ENCODE results near the gene SUPT20H. TPM values are rescaled to one million over a fixed set of nuclear protein-coding genes. Genes with fewer than 3 reads are reported as not detected.
"Not testable (repeated sequence)": the region's sequence is repeated elsewhere in the genome, so short reads cannot be mapped to it uniquely, and the experiment has no call there.

Gene SUPT20H
- total RNA-seq, 4 donors from 2014 or later = 24.7 to 50.9 (median 40.6) TPM

DNA sequence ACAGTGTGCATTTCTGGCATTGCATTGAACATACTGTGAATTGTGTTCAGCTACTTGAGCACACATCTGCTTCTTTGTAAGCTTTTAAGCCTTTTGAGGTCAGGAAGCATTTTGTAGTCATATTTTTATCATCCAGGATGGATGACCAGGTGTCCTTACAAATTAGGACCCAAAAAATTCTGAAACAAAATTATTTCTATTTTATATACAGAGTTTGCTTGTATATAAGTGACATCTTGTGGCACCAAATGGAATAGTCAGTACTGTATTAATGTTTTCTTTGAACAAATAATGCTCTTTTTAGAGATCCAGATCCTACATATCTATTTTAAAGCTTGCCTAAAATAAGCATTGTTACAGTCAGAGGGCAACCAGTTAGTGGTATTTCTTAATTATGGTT lies 9.5 kb upstream of the SUPT20H start:
- TF ChIP-seq CTCF (IDR thresholded peaks at IDR 0.05) (no peak), POLR2A (IDR thresholded peaks at IDR 0.05) (no peak), EP300 (IDR thresholded peaks at IDR 0.05) (no peak)
- H3K4me1 ChIP-seq = no peaks in the 10 kb centered on the region
- H3K36me3 ChIP-seq = no peaks in the 10 kb centered on the region
- no peak overlapping the region for H3K4me3 ChIP-seq
- no peaks in the 10 kb centered on the region for H3K9me3 ChIP-seq
- H3K27me3 ChIP-seq = no peaks in the 10 kb centered on the region
- DNase-seq (ENCODE audit: low spot score in 2 of 2) = no peak
- no peak overlapping the region for H3K27ac ChIP-seq

GRCh38 chr13:37067874-37068273 lies 8.4 kb upstream of the SUPT20H start:
- H3K4me1 ChIP-seq = no peaks in the 10 kb centered on the region
- DNase-seq (ENCODE audit: low spot score in 2 of 2) = no peak
- H3K36me3 ChIP-seq = no peaks in the 10 kb centered on the region
- no peak overlapping the region for H3K4me3 ChIP-seq
- 82% methylated on average over 2 of the region's 2 CpGs for WGBS, 2 donors
- H3K27ac ChIP-seq = no peak overlapping the region
- TF ChIP-seq EP300 (IDR thresholded peaks at IDR 0.05) (no peak), POLR2A (IDR thresholded peaks at IDR 0.05) (no peak), CTCF (IDR thresholded peaks at IDR 0.05) (no peak)
- no peaks in the 10 kb centered on the region for H3K9me3 ChIP-seq
- H3K27me3 ChIP-seq = no peaks in the 10 kb centered on the region

DNA sequence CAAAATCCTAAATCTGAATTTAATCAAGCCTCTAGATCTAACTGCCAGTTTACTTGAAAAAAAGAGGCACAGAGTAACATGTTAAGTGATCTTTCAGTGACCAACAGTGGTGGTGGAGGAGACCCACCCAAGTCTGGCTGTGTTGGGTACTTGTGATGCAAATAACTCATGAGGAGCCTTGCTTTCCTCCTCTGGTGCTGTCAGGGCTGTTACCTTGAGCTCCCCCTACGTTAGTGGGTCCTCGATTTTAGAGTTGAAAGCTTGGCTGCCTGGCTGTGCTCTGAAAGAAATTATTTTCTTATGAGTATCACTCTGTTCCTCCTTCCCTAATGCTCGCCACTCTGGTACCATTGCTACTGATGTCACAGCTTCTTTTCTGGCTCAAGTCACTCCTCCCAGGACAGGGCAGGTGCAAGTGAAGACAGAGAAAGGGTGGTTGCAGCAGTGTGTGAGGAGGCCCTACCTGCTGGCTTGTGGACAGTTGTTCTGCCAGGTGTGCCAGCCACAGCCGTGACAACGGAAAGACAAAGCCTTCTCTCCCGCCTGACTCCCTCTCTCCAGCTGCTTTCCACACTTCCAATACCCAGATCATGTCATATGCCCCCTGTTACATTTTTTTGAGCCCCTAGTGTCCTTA lies 6.5 kb upstream of the SUPT20H start:
- TF ChIP-seq CTCF (IDR thresholded peaks at IDR 0.05) (no peak), EP300 (IDR thresholded peaks at IDR 0.05) (no peak), POLR2A (IDR thresholded peaks at IDR 0.05) (no peak)
- no peak for DNase-seq (ENCODE audit: low spot score in 2 of 2)
- 80 to 85% methylated on average over 6 of the region's 6 CpGs for WGBS, 2 donors
- Histone ChIP-seq H3K9me3 (no peaks in the 10 kb centered on the region), H3K4me1 (no peaks in the 10 kb centered on the region), H3K27ac (no peak overlapping the region), H3K4me3 (no peak overlapping the region), H3K36me3 (no peaks in the 10 kb centered on the region), H3K27me3 (no peaks in the 10 kb centered on the region)

DNA sequence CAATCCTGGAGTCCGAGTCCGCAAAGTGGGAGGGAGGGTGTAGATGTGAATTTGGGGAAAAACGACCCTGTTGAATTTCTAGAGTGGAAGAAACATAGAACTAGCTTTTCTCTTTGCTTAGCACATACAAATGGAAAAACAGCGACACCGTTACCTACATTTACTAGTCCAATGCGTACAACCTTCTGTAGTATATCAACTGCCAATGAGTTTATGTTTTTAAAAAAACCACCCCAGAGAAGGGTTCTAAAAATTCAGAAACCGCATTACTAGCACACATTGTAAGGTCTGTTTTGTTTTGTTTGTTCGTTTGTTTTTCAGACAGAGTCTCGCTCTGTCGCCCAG lies 332 bp upstream of the SUPT20H start:
- peaks cover 0 to 8% (median 0%) of the 10 kb centered on the region in 3 donors for H3K36me3 ChIP-seq
- H3K9me3 ChIP-seq = no peaks in the 10 kb centered on the region
- no peak for DNase-seq (ENCODE audit: low spot score in 2 of 2)
- H3K4me1 ChIP-seq = peaks cover 0 to 32% (median 0%) of the 10 kb centered on the region in 4 donors
- H3K27me3 ChIP-seq = no peaks in the 10 kb centered on the region
- H3K4me3 ChIP-seq = peak overlapping the region; percentile 82 to 97 (median 85)
- WGBS, 2 donors = 9 to 11% methylated on average over 10 of the region's 10 CpGs
- TF ChIP-seq POLR2A (IDR thresholded peaks at IDR 0.05) = no peak
- no peak for TF ChIP-seq CTCF (IDR thresholded peaks at IDR 0.05)
- no peak for TF ChIP-seq EP300 (IDR thresholded peaks at IDR 0.05)
- H3K27ac ChIP-seq = peak overlapping the region; percentile 85 to 98 (median 90)

GRCh38 chr13:37056228-37056627 lies 3.3 kb downstream of the SUPT20H start:
- not testable (repeated sequence) for H3K27ac ChIP-seq; H3K9me3 ChIP-seq; H3K4me3 ChIP-seq; DNase-seq (ENCODE audit: low spot score in 2 of 2); H3K27me3 ChIP-seq
- Histone ChIP-seq H3K4me1 (peaks cover 0 to 32% (median 0%) of the 10 kb centered on the region in 4 donors), H3K36me3 (peaks cover 0 to 18% (median 0%) of the 10 kb centered on the region in 3 donors)
- WGBS, 2 donors = 92 to 97% methylated on average over 2 of the region's 2 CpGs

- WGBS, 2 donors = 94 to 100% methylated on average over 3 of the region's 3 CpGs
- peaks cover 0 to 18% (median 0%) of the 10 kb centered on the region in 3 donors for H3K36me3 ChIP-seq
- H3K27ac ChIP-seq; H3K4me3 ChIP-seq; DNase-seq (ENCODE audit: low spot score in 2 of 2); H3K27me3 ChIP-seq; H3K9me3 ChIP-seq: not testable (repeated sequence)
- peaks cover 0 to 15% (median 0%) of the 10 kb centered on the region in 4 donors for H3K4me1 ChIP-seq
These were observed 6.4 kb downstream of the SUPT20H start for GRCh38 chr13:37053111-37053510.

All from tibial nerve (tissue), 4 donors.